Suprapubic skin (tissue), 4 donors: ENCODE results near the gene NCAN. TPM values are rescaled to one million over a fixed set of nuclear protein-coding genes. Genes with fewer than 3 reads are reported as not detected.
"Not testable (repeated sequence)": the region's sequence is repeated elsewhere in the genome, so short reads cannot be mapped to it uniquely, and the experiment has no call there.

Source experiments
- DNase-seq, 2 donors: peaks; one replicate each; pipeline ENCODE4 v3.0.0-alpha.2; 2019; ENCODE audit warnings: low spot score in 2 of 2
- H3K27ac ChIP-seq: fragments of 200-600 bp; sonication (generic); one replicate; pipeline ENCODE4 v1.5.1; 2019
- H3K27me3 ChIP-seq: fragments of 200-600 bp; sonication (generic); one replicate; pipeline ENCODE4 v1.5.1; 2019
- H3K36me3 ChIP-seq: fragments of 200-600 bp; sonication (generic); one replicate; pipeline ENCODE4 v1.5.1; 2019
- H3K4me1 ChIP-seq: fragments of 200-600 bp; sonication (generic); one replicate; pipeline ENCODE4 v1.5.1; 2019
- H3K4me3 ChIP-seq: fragments of 200-600 bp; sonication (generic); one replicate; pipeline ENCODE4 v1.5.1; 2019; ENCODE audit warnings: mild to moderate bottlenecking
- H3K9me3 ChIP-seq: fragments of 200-600 bp; sonication (generic); one replicate; pipeline ENCODE4 v1.5.1; 2019
- CTCF ChIP-seq, 2 donors: fragments of 200-600 bp in 1 of 2; fragments of 450-650 bp in 1 of 2; sonication (generic) in 1 of 2; IDR thresholded peaks; one replicate each; pipeline ENCODE4 v1.5.1; 2016 to 2019; ENCODE audit warnings: antibody characterized with exemption in 2 of 2, mild to moderate bottlenecking in 1 of 2, moderate library complexity in 1 of 2
- EP300 ChIP-seq: sonication (generic); formaldehyde crosslinking; IDR thresholded peaks from one replicate; pipeline ENCODE4 v1.6.1; 2017; ENCODE audit warnings: antibody characterized with exemption
- POLR2A ChIP-seq, 2 donors: fragments of 450-650 bp; IDR thresholded peaks; one replicate each; pipeline ENCODE4 v1.6.1; 2017; ENCODE audit warnings: antibody characterized with exemption in 2 of 2, mild to moderate bottlenecking in 2 of 2, moderate library complexity in 2 of 2
- POLR2AphosphoS5 ChIP-seq, 3 donors: sonication (generic); formaldehyde crosslinking; IDR thresholded peaks; one replicate each; pipeline ENCODE4 v1.6.1; 2017; ENCODE audit warnings: antibody characterized with exemption in 3 of 3
- WGBS: methylation state at CpG from one replicate; pipeline ENCODE4 v1.1.5; 2018; 5-methylcytosine and 5-hydroxymethylcytosine counted together
- total RNA-seq, 4 donors: library from RNA; depleted of rRNA; stranded (reverse); fragments of >200 nt; gene quantifications; one replicate each; pipeline ENCODE4 v1.1.0, GENCODE V29; 2016

NCAN gene
- total RNA-seq, 4 donors from 2014 or later = not detected

DNA sequence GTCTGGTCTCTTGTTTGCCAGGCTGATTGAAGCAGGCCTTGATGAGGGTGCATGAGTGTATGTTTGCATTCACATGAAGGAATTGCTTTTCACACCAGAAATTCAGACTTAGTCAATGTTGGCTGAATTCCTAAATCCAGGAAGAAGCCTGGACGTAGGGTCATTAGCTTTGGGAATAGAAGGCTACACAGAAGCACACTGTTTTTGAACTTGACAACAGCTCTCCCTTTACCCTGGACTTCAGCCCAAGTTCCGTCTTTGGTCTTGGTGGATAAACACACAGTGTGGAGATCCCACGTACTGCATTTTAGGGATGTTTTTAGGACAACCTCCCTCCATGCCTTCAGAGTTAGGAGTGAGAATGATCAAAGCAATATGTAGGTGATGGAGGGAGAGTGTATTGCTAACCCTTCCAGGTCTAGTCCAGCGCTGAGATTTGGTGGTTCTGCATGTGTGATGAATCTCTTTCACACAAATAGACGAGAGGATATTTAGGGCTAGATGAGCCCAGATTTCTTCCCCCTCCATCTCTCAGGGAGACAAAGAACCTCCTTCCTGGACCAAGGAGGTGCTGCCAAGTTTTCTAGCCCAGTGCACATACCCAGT lies 38.5 kb downstream of the NCAN start:
- Histone ChIP-seq H3K4me3 (no peak overlapping the region), H3K36me3 (no peaks in the 10 kb centered on the region), H3K9me3 (no peaks in the 10 kb centered on the region), H3K4me1 (no peaks in the 10 kb centered on the region), H3K27me3 (peaks cover 41% of the 10 kb centered on the region), H3K27ac (no peak overlapping the region)
- TF ChIP-seq CTCF (IDR thresholded peaks at IDR 0.05) (no peak), POLR2A (IDR thresholded peaks at IDR 0.05) (no peak), POLR2AphosphoS5 (IDR thresholded peaks at IDR 0.05) (no peak), EP300 (no peak)
- no peak for DNase-seq
- WGBS = 49% methylated on average over 5 of the region's 5 CpGs

GRCh38 chr19:19253409-19253808 lies 41.7 kb downstream of the NCAN start:
- not testable (repeated sequence) for H3K27ac ChIP-seq, DNase-seq, H3K4me3 ChIP-seq, H3K4me1 ChIP-seq, H3K9me3 ChIP-seq, H3K36me3 ChIP-seq
- 94% methylated on average over 6 of the region's 6 CpGs for WGBS
- peaks cover 48% of the 10 kb centered on the region for H3K27me3 ChIP-seq

DNA sequence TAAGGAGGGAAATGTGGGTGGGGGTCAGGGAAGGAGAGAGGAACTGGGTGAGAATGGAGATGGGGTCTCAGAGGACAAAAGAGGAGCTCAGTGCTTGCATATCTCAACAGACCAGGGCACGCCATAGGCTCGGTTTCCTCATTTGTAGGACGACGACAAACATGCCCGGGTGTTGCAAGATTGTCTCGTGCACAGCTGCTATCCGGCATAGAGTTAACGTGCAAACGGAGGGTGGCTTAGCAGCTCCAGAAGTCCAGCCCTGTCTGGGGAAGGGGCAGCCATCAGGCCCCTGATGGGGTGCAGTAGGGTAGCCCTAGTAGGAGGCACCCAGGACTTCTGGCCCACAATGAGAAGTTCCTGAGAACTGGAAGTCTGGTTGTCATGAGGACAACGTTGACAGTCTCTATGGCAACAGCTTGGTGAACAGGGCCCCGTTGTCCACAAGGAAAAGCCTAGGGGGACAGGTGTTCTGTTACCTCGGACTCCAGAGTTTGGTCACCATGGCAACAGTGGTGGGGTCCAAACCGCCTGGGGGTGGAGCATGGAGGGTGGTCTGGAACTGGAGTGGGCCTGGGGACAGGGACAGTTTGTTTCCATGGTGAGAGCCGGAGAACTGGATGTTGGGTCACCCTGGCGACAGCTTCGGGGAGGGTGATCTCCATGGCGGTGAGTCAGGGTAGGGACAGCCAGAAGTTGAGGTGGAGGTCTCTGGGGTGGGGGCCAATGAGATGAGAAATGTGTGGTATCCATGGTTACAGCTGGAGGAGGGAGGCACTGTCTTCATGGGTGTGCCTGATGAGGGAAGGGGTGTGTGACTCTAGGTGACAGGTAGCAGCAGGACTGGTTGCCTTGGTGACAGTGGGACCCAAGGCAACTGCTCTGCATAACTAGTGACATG lies 44.6 kb downstream of the NCAN start:
- H3K9me3 ChIP-seq = no peaks in the 10 kb centered on the region
- H3K27me3 ChIP-seq = peaks cover 58% of the 10 kb centered on the region
- 48% methylated on average over 16 of the region's 17 CpGs for WGBS
- peaks cover 5% of the 10 kb centered on the region for H3K4me1 ChIP-seq
- H3K27ac ChIP-seq = no peak overlapping the region
- peak in 1 of 2 donors; percentile 56 for DNase-seq
- H3K4me3 ChIP-seq = no peak overlapping the region
- H3K36me3 ChIP-seq = no peaks in the 10 kb centered on the region
- TF ChIP-seq EP300 (no peak), CTCF (IDR thresholded peaks at IDR 0.05) (no peak), POLR2A (IDR thresholded peaks at IDR 0.05) (no peak)

GRCh38 chr19:19257137-19257536 lies 45.4 kb downstream of the NCAN start:
- no peaks in the 10 kb centered on the region for H3K9me3 ChIP-seq
- H3K27ac ChIP-seq = no peak overlapping the region
- H3K27me3 ChIP-seq = peaks cover 58% of the 10 kb centered on the region
- peaks cover 10% of the 10 kb centered on the region for H3K4me1 ChIP-seq
- 76% methylated on average over 12 of the region's 14 CpGs for WGBS
- no peak for DNase-seq
- TF ChIP-seq CTCF (IDR thresholded peaks at IDR 0.05) (no peak), EP300 (no peak), POLR2AphosphoS5 (IDR thresholded peaks at IDR 0.05) (no peak), POLR2A (IDR thresholded peaks at IDR 0.05) (no peak)
- H3K36me3 ChIP-seq = no peaks in the 10 kb centered on the region
- H3K4me3 ChIP-seq = no peak overlapping the region

- Histone ChIP-seq H3K36me3 (no peaks in the 10 kb centered on the region), H3K4me3 (no peak overlapping the region), H3K27me3 (peaks cover 58% of the 10 kb centered on the region), H3K4me1 (peaks cover 12% of the 10 kb centered on the region), H3K27ac (no peak overlapping the region), H3K9me3 (no peaks in the 10 kb centered on the region)
- TF ChIP-seq EP300 = no peak
- TF ChIP-seq POLR2A (IDR thresholded peaks at IDR 0.05) = no peak
- no peak for TF ChIP-seq POLR2AphosphoS5 (IDR thresholded peaks at IDR 0.05)
- TF ChIP-seq CTCF (IDR thresholded peaks at IDR 0.05) = no peak
- DNase-seq = no peak
- WGBS = 88% methylated on average over 43 of the region's 72 CpGs
These were observed 46.3 kb downstream of the NCAN start for GRCh38 chr19:19257836-19258588.
